ENCODE results near the gene EFL1.
"Not testable (repeated sequence)": the region's sequence is repeated elsewhere in the genome, so short reads cannot be mapped to it uniquely, and the experiment has no call there.

Gene EFL1

DNA sequence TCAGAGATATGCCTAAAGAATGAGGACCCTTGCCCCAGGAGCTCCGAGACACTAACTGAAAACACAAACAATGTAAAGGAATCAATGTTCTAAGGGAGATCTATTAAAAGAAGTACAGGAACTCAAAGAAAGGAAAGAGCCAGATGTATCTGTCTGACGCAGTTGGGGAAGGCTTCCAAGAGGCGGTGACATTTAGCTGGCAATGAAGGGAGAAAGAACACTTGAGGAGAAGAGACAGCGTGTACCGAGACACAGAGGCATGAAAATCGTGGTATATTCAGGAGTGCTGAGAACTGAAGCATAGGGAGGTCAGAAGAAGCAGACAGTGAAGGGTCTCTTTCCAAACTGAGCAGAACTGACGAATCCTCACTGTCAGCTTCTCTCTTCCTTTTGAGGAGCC lies 66.7 kb downstream of the EFL1 start:
- DNase-seq = not testable (repeated sequence)

GRCh38 chr15:82194488-82194887 lies 68.0 kb downstream of the EFL1 start:
- DNase-seq = not testable (repeated sequence)

DNA sequence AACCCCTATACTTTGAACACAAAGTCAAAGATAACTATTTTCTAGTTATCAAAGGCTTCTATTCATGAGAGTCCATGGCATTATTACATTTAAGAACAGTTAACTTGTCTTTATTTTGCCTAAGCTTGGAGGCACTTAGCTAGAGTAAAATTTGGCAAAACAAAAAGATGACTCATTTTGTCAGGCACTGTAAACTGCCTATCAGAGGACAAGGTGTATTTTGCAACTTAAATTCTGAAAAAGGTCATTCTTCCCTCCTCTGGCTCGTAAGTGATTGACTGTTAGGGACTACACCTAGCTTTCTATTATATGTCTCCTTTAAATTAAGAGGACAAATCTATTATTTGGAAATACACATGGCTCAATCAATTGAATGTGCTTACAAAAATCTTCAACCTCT lies 69.1 kb downstream of the EFL1 start:
- not testable (repeated sequence) for DNase-seq

- DNase-seq = not testable (repeated sequence)
Observed at GRCh38 chr15:82192394-82192793, 70.1 kb downstream of the EFL1 start.

- DNase-seq = no peak
Observed at GRCh38 chr15:82186719-82187406, 75.7 kb downstream of the EFL1 start.

DNA sequence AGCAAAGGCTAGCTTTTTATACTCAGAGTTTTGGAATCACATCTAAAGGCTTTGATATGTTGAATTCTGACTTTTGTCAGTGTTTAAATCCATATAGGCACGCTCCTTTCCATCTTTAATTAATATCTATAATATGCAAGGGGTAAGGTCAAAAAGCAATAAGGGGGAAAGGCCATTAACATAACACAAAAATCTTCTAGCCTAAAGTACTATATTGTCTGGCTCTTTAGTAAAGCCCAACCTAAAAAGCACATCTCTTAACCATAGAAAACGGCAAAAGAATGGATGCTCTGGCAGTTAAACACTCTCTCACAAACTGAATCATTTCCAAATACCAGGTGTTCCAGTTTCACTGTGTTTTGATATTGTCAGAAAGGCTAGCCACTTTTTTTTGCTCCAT lies 76.4 kb downstream of the EFL1 start:
- no peak for DNase-seq

DNA sequence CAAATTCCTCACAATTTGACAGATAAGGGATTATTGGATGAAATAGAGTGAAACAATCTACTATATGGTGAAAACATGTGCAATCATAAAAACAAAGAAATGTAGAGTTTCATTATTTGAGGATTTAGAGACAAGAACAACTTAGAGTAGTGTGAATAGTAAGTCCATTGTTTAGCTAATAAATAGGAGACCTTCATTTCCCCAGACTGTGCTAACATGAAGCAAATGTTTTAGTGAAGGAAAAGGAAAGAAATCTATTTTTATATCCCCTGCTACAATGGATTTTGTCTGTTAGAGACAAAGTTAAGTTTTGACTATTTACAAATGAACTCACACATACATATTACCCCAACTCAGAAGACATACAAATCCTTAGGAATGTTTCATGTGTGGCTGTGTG lies 77.8 kb downstream of the EFL1 start:
- DNase-seq = no peak

- DNase-seq = no peak
Observed at GRCh38 chr15:82184355-82184754, 78.2 kb downstream of the EFL1 start.

DNA sequence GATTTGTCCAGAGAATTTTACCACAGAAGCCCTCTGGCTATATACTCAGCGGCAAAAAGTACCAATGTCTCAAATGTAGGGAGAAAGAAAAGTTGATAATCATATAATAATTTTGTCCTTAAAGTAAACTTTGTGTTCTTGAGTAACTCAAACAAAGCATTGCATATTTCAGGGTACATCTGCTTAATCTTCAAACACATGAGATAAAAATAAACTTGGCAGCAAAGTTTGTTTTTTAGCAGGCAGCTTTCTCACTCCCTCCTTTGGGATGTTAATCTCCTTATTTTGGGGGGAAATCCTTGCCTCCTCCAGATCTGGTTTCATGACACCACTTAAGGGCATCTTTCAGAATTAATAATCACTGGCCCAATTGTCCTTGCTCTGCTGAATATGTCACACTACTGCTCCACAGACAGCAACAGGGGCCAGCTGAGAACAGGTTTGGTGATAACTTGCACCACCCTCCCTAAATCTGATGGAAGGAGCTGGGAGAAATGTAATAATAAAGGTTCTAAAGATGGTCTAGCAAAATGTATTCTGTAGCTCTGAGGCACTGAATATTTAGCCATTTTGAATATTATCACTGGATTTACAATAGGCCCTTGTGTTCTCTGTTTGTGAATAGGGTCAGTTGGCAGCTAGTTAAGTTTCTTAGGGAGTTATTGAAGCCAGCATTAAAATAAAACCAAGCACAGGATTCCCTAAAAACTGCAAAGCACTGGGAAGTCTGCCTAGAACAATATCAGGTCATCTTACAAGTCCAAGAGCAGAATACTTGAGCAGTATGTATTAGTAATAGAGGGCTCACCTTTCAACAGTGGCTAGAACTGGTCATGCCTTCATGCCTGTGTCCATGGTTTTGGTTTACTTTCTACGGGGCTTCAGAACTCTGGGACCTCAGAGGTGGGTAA lies 79.2 kb downstream of the EFL1 start:
- DNase-seq = no peak

- no peak for DNase-seq
Observed at GRCh38 chr15:82181371-82181770, 81.2 kb downstream of the EFL1 start.

DNA sequence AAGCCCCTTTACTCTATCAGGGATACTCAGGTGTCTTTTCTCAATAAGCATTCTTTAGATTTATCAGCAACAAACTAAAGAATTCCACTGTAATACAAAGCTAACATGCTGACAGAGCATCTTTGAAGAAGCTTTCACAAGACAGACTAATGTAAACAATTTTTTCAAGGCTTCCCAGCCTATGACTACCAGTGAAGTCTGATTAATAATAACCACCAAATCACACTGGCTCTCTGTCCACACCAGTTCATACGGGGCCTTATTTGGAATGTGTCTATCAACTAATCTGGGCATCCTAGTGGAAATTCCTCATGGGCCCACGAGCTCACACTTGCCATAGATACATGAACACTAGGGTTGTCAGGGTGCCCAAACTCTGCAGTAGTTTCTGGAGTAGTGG lies 84.5 kb downstream of the EFL1 start:
- DNase-seq = no peak

DNA sequence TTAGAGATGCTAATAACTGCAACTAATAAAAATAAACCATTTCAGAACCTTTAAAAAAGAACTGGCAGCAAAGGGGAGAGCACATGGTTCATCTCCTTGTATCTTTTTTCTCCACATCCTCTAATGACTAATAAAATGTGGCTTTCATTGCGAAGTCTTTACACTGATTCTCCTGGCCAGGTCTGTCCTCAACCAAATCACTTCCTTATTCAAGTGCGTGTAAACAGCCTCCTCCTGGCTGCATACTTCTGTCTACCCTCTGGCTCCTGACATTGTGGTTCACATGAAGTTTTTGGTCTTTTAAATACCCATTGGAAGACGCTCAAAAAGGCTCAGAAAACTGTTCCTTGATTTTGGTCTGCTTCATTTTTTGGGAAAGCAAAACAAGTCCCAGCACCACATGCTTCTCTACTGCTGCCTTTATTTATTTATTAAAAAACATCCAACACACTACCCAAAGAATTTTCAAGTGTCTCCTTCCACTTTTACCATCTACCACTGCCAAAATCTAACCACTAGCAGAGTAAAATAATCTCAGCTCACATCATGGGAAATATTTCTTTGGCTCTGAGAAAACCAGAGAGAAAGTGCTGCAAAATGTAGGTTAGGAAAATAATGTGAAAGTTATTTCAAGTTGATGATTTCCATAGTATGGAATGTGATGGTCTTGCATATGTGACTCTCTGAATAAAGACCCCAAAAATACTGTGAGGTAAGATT lies 85.1 kb downstream of the EFL1 start:
- DNase-seq = no peak

DNA sequence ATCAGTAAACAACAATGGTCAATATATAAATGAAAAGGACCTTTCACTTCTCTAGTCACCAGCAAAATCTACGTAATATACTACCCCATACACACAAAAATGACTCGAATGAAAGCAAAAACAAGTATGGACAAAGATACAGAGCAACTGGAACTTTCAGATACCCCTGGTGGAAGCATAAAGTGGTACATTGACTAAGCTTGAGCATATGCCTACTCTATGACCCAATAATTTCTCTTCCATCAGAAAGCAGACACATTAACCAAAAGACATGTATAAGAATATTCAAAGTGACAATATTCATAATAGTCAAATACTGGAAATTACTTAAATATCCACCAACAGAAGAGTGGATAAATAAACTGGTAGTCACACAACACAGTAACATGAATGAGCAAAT lies 86.0 kb downstream of the EFL1 start:
- DNase-seq = no peak

- DNase-seq = no peak
Observed at GRCh38 chr15:82174471-82175235, 87.9 kb downstream of the EFL1 start.

- no peak for DNase-seq
Observed at GRCh38 chr15:82173108-82173507, 89.4 kb downstream of the EFL1 start.

GRCh38 chr15:82172506-82172905 lies 90.0 kb downstream of the EFL1 start:
- no peak for DNase-seq

DNA sequence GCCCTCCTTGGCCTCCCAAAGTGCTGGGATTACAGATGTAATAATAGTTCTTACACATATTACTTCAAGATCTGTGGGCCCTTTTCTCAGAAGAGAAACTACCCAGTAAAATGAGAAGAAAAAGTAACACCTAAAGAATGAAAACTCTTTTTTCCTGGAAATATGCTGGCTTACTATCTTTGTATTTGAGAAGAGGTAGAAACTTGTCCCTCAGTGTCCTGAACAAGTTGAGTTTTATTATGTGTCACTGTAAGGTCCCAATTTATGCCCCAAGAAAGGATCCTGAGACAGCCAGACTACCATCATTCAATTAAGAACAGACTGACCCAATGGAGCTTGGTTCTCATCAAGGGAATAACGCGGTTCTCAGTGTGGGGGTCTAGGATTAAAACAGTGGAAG lies 93.8 kb downstream of the EFL1 start:
- DNase-seq = no peak

DNA sequence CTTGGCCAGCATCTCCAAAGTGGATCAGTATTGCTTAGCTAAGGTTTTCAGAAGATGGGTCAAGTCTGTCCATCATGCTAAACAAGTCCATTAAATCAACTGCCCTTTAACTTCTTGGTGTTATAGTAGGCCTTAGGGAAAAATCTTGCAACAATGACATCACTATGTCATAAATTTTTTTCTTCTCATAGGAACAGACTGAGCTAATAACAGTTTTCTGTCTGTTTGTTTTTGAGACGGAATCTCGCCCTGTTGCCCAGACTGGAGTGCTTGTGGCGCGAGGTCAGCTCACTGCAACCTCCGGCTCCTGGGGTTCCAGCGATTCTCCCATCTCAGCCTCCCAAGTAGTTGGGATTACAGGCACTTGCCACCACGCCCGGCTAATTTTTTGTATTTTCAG lies 94.2 kb downstream of the EFL1 start:
- DNase-seq = no peak

- no peak for DNase-seq
Observed at GRCh38 chr15:82165948-82166376, 96.6 kb downstream of the EFL1 start.

GRCh38 chr15:82159922-82160321 lies 102.6 kb downstream of the EFL1 start:
- no peak for DNase-seq

GRCh38 chr15:82158811-82159210 lies 103.7 kb downstream of the EFL1 start:
- DNase-seq = no peak

GRCh38 chr15:82150645-82151044 lies 111.9 kb downstream of the EFL1 start:
- DNase-seq = no peak

- no peak for DNase-seq
Observed at GRCh38 chr15:82146990-82147461, 115.5 kb downstream of the EFL1 start.

All from stimulated activated CD4-positive, alpha-beta T cell treated with anti-CD3 and anti-CD28 coated beads, Interleukin-2, amount 100 ng/mL, for 48 hours (primary cell).